GM12873 (cell line): ENCODE measurements around the gene FOXF2.

Experiments used
- TF ChIP-seq, protein P1 (sequence below): IDR thresholded peaks from 2 replicates; pipeline ENCODE4 v1.5.1; 2012; ENCODE audit warnings: low read depth, mild to moderate bottlenecking, moderate library complexity, low read length, control low read depth; ENCODE audit not compliant: insufficient read depth; ENCODE audit errors: missing control alignments

Gene FOXF2

DNA sequence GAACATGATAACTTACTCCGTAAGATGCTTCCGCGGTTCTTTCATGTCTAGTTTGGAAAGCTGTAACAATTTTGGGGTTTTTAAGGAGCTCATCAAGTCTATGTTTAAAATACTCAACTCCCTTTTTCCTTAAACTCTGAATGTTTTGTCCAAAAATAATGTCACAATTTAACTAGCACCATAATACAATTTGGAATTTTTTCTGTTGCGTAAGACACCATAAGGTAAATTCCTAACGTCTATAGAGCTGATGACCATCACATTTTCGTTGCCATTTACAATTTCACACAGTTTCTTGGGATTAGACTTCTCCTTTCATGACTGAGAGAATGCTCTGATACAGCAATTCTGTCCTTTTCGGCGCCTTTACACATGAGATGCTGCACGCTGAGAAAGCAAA lies 26.7 kb upstream of the FOXF2 start:
- TF ChIP-seq, protein P1, sequence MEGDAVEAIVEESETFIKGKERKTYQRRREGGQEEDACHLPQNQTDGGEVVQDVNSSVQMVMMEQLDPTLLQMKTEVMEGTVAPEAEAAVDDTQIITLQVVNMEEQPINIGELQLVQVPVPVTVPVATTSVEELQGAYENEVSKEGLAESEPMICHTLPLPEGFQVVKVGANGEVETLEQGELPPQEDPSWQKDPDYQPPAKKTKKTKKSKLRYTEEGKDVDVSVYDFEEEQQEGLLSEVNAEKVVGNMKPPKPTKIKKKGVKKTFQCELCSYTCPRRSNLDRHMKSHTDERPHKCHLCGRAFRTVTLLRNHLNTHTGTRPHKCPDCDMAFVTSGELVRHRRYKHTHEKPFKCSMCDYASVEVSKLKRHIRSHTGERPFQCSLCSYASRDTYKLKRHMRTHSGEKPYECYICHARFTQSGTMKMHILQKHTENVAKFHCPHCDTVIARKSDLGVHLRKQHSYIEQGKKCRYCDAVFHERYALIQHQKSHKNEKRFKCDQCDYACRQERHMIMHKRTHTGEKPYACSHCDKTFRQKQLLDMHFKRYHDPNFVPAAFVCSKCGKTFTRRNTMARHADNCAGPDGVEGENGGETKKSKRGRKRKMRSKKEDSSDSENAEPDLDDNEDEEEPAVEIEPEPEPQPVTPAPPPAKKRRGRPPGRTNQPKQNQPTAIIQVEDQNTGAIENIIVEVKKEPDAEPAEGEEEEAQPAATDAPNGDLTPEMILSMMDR = no peak

DNA sequence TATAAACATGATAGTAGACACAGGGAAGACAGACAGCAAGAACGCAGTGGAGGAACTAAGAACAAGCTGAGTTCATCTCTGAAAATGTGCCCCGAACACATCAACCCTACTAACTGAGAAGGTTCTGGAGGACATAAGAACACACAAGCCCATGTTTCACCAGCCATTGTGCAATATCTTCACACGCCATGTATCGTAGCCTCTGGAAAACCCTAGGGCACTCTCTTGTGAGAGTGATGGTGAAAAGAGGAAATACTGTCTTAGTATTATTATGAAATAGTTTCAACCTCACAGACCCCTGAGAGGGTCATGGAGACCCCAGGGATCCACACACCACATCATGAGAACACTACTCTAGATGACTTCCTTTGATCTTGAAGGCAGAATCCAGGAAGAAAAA lies 26.1 kb upstream of the FOXF2 start:
- TF ChIP-seq, protein P1 = no peak

GRCh38 chr6:1363729-1364572 lies 25.4 kb upstream of the FOXF2 start:
- TF ChIP-seq, protein P1 = peak; percentile 20

- TF ChIP-seq, protein P1 = no peak
Measured at GRCh38 chr6:1364791-1365190, 24.6 kb upstream of the FOXF2 start.

DNA sequence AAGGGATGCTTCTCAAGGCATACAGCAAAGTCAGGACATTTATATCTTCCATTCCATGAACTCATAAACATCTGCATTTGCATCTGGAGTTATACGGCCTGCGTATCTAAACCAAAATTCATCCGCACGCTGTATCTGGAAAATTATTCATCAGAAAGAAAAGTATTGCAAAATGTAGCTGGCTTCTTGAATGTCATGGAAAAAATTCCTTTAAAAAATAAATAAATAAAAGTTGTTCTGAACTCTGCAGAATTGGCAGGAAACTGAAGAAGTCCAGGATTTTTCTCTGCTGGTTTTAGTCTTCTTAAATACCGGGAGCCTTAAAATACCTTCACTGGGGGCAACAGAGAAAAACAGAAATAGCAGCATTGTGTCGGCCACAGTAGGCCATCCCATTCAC lies 23.7 kb upstream of the FOXF2 start:
- TF ChIP-seq, protein P1 = no peak

DNA sequence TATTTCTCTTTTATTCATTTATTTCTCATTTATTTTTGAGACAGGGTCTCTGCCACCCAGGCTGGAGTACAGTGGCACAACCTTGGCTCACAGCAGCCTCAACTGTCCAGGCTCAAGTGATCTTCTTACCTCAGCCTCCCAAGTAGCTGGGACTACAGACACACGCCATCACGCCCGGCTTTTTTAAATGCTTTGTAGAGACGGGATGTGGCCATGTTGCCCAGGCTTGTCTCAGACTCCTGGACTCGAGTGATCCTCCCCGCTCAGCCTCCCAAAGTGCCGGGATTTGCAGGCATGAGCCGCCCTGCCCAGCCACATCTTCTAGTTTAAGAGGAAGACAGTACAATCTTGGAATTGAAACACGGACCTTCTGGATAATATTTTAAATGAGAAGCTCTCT lies 21.6 kb upstream of the FOXF2 start:
- TF ChIP-seq, protein P1 = no peak

GRCh38 chr6:1368940-1369339 lies 20.4 kb upstream of the FOXF2 start:
- TF ChIP-seq, protein P1 = no peak
